GM13977 (cell line): Measurements from ENCODE around the gene ZPLD1.

Source experiments
- DNase-seq: peaks from one replicate; pipeline ENCODE4 v3.0.0; 2012; ENCODE audit warnings: low spot score
- CTCF ChIP-seq: IDR thresholded peaks from 2 replicates; pipeline ENCODE4 v1.5.1; 2012; ENCODE audit warnings: mild to moderate bottlenecking, control low read depth; ENCODE audit not compliant: insufficient read depth; ENCODE audit errors: extremely low read depth, missing control alignments
- in situ Hi-C: fragments of 300-500 bp; cut with MboI; formaldehyde crosslinking; loops from one replicate; pipeline ENCODE4 v1.12.0; 2022; ENCODE audit warnings: low sequenced_read_pairs, low pct_unique_long_range_greater_than_20kb, mixed read lengths, inconsistent platforms; ENCODE audit not compliant: unreplicated experiment

Gene ZPLD1

DNA sequence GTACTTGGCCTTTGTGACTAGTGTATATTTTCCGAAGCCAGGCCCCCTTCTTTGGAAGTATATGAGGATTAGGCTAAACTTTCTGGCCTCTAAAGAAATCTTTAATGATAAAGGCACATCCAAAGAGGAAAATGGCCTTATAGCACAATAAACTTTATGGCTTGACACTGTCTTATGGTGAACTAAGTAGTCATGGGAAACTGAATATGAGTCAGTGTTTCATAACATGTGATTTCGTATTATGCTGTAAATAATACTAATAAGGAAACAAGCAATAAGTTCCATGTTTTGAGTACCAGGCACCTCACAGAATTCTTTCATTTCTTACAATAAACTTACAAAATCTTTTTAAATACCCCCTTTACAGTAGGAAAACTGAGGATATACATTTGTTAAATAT is 8.2 kb downstream of the ZPLD1 start:
- in situ Hi-C loops = no loop called here
- TF ChIP-seq CTCF = no peak
- no peak for DNase-seq

DNA sequence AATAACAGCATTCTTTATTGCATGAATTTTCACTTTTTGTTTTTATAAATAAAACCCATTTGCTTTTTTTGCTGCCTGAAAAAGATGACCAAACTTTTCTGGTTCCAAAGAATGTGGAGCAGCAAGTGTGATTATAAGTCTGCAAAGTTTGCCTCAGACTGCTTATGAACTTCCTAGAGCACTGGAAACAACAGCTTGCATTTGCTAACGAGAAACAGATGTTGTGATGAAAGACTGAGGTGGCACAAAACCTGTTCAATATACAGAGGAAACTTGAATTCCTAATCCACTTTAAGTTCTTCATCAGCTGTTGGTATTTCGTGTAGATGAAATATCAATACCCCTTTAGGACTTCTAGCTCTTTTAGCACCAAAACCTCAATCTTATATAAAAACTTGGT is 9.3 kb downstream of the ZPLD1 start:
- no peak for TF ChIP-seq CTCF
- no peak for DNase-seq
- in situ Hi-C loops = no loop called here

DNA sequence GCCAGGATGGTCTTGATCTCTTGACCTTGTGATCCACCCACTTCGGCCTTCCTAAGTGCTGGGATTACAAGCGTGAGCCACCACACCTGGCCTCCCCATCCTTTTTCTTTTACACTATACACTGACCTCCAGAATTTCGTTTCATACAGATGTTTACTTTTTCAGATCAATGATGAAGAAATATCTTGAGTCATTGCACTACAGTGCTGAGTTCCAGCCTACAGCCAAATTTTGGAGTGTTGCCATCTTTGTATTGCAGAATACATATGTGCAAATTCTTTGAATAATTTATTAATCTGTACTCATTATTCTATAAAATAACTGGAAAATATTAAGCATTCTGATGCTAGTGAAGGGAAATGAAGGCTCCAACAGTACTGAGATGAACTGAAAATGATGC is 12.5 kb downstream of the ZPLD1 start:
- no peak for TF ChIP-seq CTCF
- in situ Hi-C loops = no loop called here
- no peak for DNase-seq

- DNase-seq = no peak
- in situ Hi-C loops = no loop called here
- no peak for TF ChIP-seq CTCF
Observed at GRCh38 chr3:102449341-102449740, 14.5 kb downstream of the ZPLD1 start.

DNA sequence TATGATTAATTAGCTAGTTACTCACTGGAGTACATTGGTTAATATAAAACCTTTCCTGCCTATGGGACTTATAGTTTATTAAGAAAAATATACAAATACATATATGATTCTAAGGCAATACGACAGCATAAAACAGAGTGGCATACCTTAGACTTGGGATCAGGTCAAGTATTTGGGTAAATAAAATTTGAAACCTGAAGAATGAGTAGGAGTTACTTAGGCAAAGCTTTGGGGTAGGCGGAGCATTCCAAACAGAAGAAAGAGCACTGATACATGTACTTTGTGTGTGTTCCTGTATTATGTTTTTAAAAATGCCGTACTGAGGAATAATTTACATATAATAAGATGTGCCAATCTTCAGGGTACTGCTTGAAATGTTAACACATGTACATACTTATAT is 15.1 kb downstream of the ZPLD1 start:
- DNase-seq = no peak
- TF ChIP-seq CTCF = no peak
- in situ Hi-C loops = no loop called here

DNA sequence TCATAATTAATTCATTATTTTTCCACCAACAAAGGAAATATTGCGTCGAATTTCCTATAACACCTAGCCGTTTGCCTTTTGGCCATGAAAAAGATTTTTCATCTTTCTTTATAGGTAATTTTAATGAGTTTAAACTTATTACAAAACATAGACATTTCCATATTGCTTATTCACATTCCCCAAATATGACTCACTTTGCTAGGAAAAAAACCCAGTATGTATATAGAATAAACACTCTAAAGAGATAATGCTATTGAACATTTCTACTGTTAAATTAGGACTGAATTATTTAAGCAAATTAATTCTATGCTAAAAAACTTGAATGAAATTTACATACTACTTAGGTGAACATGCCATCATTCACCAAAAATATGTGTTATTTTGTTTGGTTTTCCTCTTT is 16.2 kb downstream of the ZPLD1 start:
- in situ Hi-C loops = no loop called here
- no peak for DNase-seq
- TF ChIP-seq CTCF = no peak

DNA sequence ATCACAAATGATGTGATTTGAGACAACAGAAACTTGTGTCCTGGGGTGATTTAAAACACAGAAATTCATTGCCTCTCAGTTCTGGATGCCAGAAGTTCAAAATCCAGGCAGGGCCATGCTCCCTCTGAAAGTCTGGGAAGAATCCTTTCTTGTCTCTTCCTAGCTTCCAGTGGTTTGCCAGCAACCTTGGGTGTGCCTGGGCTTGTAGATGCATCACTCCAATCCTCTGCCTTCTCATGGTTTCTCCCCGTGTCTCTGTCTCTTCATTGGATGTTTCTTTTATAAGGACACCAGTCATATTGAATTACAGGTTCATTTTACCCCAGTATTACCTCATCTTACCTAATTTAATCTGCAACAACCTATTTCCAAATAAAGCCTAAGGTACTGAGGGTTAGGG is 16.7 kb downstream of the ZPLD1 start:
- no peak for DNase-seq
- no peak for TF ChIP-seq CTCF
- in situ Hi-C loops = no loop called here
